CD4-positive, CD25-positive, alpha-beta regulatory T cell (primary cell): ENCODE measurements around the gene PKN1. TPM values are rescaled to one million over a fixed set of nuclear protein-coding genes. Genes with fewer than 3 reads are reported as not detected.

Experiments
- ATAC-seq, 2 donors: fragments of 150-1000 bp; cut with Tn5 transposase; one replicate each; pipeline ENCODE4 v1.10.0; 2021; ENCODE audit warnings: low read depth in 2 of 2, moderate number of reproducible peaks in 2 of 2, moderate library complexity in 1 of 2
- DNase-seq, 3 donors: peaks; one replicate each; pipeline versions ENCODE4 v3.0.0 to v3.0.0-alpha.2; 2012 to 2022; ENCODE audit warnings: mixed read lengths in 1 of 3
- H3K27ac ChIP-seq: one replicate; pipeline ENCODE4 v1.7.0; 2013; ENCODE audit warnings: mild to moderate bottlenecking, low read length; ENCODE audit not compliant: insufficient read depth, poor library complexity, severe bottlenecking
- H3K27me3 ChIP-seq: one replicate; pipeline ENCODE4 v1.7.0; 2013; ENCODE audit warnings: low read length; ENCODE audit not compliant: control insufficient read depth, insufficient read depth
- H3K36me3 ChIP-seq: one replicate; pipeline ENCODE4 v1.7.0; 2013; ENCODE audit warnings: mild to moderate bottlenecking, low read length, moderate library complexity; ENCODE audit not compliant: control insufficient read depth, insufficient read depth
- H3K4me1 ChIP-seq: 2 replicates; pipeline ENCODE4 v1.7.0; 2013; ENCODE audit warnings: mild to moderate bottlenecking, low read length; ENCODE audit not compliant: insufficient read depth, control insufficient read depth, poor library complexity, severe bottlenecking
- H3K4me3 ChIP-seq: one replicate; pipeline ENCODE4 v1.7.0; 2013; ENCODE audit warnings: low read depth, mild to moderate bottlenecking, low read length, moderate library complexity
- H3K9me3 ChIP-seq, 2 experiments: 1 replicate in 1 of 2; 2 replicates in 1 of 2; pipeline ENCODE4 v1.7.0; 2013; ENCODE audit warnings: low read length in 2 of 2, mild to moderate bottlenecking in 1 of 2, moderate library complexity in 1 of 2; ENCODE audit not compliant: control insufficient read depth in 2 of 2
- H3K27ac Mint-ChIP-seq, 3 donors: one replicate each; pipeline ENCODE4 v1.8.0; 2020 to 2022; ENCODE audit warnings: mild to moderate bottlenecking in 3 of 3, mixed read lengths in 3 of 3, moderate library complexity in 2 of 3
- H3K27me3 Mint-ChIP-seq: one replicate; pipeline ENCODE4 v1.8.0; 2022; ENCODE audit warnings: mild to moderate bottlenecking, mixed read lengths
- H3K36me3 Mint-ChIP-seq: one replicate; pipeline ENCODE4 v1.8.0; 2020; ENCODE audit warnings: mixed read lengths
- H3K4me1 Mint-ChIP-seq, 4 donors: one replicate each; pipeline ENCODE4 v1.8.0; 2020 to 2022; ENCODE audit warnings: mixed read lengths in 4 of 4, mild to moderate bottlenecking in 1 of 4
- H3K4me3 Mint-ChIP-seq, 4 donors: one replicate each; pipeline ENCODE4 v1.8.0; 2020 to 2022; ENCODE audit warnings: mild to moderate bottlenecking in 4 of 4, mixed read lengths in 4 of 4, moderate library complexity in 3 of 4
- H3K9me3 Mint-ChIP-seq, 7 donors: one replicate each; pipeline ENCODE4 v1.8.0; 2020 to 2022; ENCODE audit warnings: mixed read lengths in 7 of 7, mild to moderate bottlenecking in 3 of 7, moderate library complexity in 2 of 7
- polyA plus RNA-seq, 4 donors: library from polyadenylated mRNA; unstranded; fragments of 300-500 nt; fragmentation: Illumina TruSeq; gene quantifications; one replicate each; pipeline ENCODE4 v1.2.3, GENCODE V29; 2021
- total RNA-seq: library from RNA; stranded (reverse); gene quantifications from one replicate; pipeline ENCODE4 v1.2.3, GENCODE V29; 2022

Gene PKN1
- total and polyA plus RNA-seq, 5 donors from 2014 or later = 43.2 to 151 (median 57.7) TPM

DNA sequence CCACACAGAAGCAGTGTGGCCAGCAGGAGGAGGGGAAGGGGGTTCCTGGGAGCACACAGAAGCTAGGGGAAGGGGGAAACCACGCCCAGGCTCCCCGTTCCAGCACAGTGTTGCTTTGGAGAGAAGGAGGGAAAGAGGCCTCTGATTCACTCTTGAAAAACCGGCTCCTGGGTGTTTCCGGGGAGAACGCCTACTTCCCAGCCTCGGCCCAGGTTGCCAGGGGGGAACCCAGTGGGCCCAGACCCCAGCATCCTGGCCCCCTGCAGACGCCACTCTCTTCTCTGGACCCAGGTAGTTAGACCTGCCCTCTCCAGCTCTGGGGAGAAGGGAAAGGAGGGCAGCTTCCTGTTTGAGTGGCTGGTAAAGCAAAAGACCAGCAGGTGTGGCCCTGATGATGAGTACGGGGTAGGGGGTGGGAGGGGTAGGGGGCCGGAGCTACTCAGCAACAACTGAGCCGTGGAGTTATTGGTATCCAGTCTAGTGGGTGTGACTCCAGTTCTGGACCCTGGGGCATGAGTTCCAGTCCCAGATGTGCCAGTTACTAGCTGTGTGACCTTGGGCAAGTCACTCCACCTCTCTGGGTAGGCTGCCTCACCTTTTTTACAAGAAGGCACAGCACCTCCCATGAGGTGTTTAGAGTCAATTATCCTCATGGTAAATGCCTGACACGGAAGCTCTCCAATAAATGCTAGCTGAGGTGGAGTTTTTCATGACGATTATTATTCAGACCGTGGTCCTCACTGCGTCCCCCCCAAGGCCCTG is 62.0 kb downstream of the PKN1 start:
- H3K27me3 Mint-ChIP-seq = no peaks in the 10 kb centered on the region
- Histone ChIP-seq H3K9me3 (no peaks in the 10 kb centered on the region), H3K36me3 (peaks cover 7% of the 10 kb centered on the region), H3K4me1 (peaks cover 23% of the 10 kb centered on the region), H3K27me3 (no peaks in the 10 kb centered on the region), H3K4me3 (peak overlapping the region; percentile 79), H3K27ac (peak overlapping the region; percentile 72)
- H3K4me1 Mint-ChIP-seq = peaks cover 4 to 38% (median 14%) of the 10 kb centered on the region in 4 donors
- H3K4me3 Mint-ChIP-seq = peak overlapping the region; percentile 89 to 95 (median 90)
- ATAC-seq (peak in 1 of 2 donors; percentile 11), DNase-seq (peak in 1 of 3 donors; percentile 48)
- H3K27ac Mint-ChIP-seq = peak overlapping the region; percentile 81 to 91 (median 86)
- H3K9me3 Mint-ChIP-seq = no peaks in the 10 kb centered on the region
- peaks cover 10% of the 10 kb centered on the region for H3K36me3 Mint-ChIP-seq

DNA sequence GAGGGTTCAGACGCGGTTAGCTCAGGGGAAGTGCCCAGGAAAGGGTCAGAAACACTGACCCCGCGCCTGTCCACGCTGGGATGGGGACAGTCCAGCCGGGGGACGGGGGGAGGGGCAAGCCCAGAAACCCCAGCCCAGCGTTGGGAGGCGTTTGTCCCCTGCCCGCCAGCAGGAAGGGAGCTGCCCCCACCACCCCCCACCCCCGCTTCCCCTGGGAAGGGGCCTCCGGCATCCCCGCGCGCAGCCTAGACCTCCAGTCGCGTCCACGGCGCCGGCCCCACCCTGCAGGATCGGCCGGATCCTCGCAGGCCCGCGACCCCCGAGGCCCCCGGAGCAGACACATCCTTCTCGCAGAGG is 62.5 kb downstream of the PKN1 start:
- Mint-ChIP-seq H3K27me3 (no peaks in the 10 kb centered on the region), H3K27ac (peak overlapping the region; percentile 81 to 91 (median 86)), H3K4me3 (peak overlapping the region; percentile 89 to 95 (median 90)), H3K9me3 (no peaks in the 10 kb centered on the region), H3K36me3 (peaks cover 10% of the 10 kb centered on the region), H3K4me1 (peaks cover 4 to 38% (median 14%) of the 10 kb centered on the region in 4 donors)
- ATAC-seq (no peak), DNase-seq (no peak)
- Histone ChIP-seq H3K27me3 (no peaks in the 10 kb centered on the region), H3K36me3 (peaks cover 7% of the 10 kb centered on the region), H3K4me1 (peaks cover 23% of the 10 kb centered on the region), H3K4me3 (peak overlapping the region; percentile 79), H3K9me3 (no peaks in the 10 kb centered on the region), H3K27ac (peak overlapping the region; percentile 72)

GRCh38 chr19:14496029-14496833 is 63.1 kb downstream of the PKN1 start, which contains the start of gene GIPC1:
Gene GIPC1, minus strand, starts transcription at chr19:14496127. Its CDS starts 13,151 bp downstream, at chr19:14482976.
- peak within 1 kb of the TSS; percentile 79 for H3K4me3 ChIP-seq
- H3K4me1 ChIP-seq = peaks cover 23% of the 10 kb centered on the region
- Mint-ChIP-seq H3K4me3 (peak within 1 kb of the TSS; percentile 89 to 95 (median 90)), H3K36me3 (peaks cover 10% of the 10 kb centered on the region), H3K27ac (peak within 1 kb of the TSS; percentile 81 to 91 (median 86)), H3K4me1 (peaks cover 4 to 38% (median 14%) of the 10 kb centered on the region in 4 donors), H3K27me3 (no peaks in the 10 kb centered on the region), H3K9me3 (no peaks in the 10 kb centered on the region)
- ATAC-seq (peak; percentile 84), DNase-seq (peak; percentile 79 to 86 (median 84))
- peaks cover 4% of the 10 kb centered on the region for H3K36me3 ChIP-seq
- H3K27me3 ChIP-seq = no peaks in the 10 kb centered on the region
- peak within 1 kb of the TSS; percentile 72 for H3K27ac ChIP-seq
- no peaks in the 10 kb centered on the region for H3K9me3 ChIP-seq

DNA sequence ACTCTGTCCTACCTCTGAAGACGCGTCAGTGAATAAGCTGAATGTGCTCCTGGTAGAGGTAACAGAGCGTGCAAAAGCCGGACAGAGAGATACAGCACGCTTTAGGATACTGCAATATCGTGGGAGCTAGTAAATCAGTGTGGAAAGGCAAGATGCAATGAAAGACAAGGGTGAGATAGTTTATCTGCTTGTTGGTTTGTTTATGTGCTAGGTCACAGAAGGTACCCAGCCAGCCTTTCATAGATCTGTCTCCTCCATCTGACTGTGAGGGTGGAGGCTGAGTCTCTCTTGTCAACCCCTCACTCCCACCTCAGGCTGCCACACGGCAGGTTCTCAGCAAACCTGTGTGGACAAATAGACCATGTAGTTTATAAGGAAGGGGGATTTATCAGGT is 63.7 kb downstream of the PKN1 start:
- no peaks in the 10 kb centered on the region for H3K27me3 ChIP-seq
- no peak overlapping the region for H3K4me3 ChIP-seq
- Mint-ChIP-seq H3K4me1 (peaks cover 4 to 38% (median 14%) of the 10 kb centered on the region in 4 donors), H3K9me3 (no peaks in the 10 kb centered on the region), H3K27me3 (no peaks in the 10 kb centered on the region), H3K4me3 (peak overlapping the region; percentile 80 to 90 (median 84)), H3K27ac (peak overlapping the region; percentile 73 to 86 (median 83)), H3K36me3 (peaks cover 6% of the 10 kb centered on the region)
- ATAC-seq (no peak), DNase-seq (no peak)
- H3K9me3 ChIP-seq = no peaks in the 10 kb centered on the region
- H3K4me1 ChIP-seq = peaks cover 23% of the 10 kb centered on the region
- H3K27ac ChIP-seq = no peak overlapping the region
- no peaks in the 10 kb centered on the region for H3K36me3 ChIP-seq

DNA sequence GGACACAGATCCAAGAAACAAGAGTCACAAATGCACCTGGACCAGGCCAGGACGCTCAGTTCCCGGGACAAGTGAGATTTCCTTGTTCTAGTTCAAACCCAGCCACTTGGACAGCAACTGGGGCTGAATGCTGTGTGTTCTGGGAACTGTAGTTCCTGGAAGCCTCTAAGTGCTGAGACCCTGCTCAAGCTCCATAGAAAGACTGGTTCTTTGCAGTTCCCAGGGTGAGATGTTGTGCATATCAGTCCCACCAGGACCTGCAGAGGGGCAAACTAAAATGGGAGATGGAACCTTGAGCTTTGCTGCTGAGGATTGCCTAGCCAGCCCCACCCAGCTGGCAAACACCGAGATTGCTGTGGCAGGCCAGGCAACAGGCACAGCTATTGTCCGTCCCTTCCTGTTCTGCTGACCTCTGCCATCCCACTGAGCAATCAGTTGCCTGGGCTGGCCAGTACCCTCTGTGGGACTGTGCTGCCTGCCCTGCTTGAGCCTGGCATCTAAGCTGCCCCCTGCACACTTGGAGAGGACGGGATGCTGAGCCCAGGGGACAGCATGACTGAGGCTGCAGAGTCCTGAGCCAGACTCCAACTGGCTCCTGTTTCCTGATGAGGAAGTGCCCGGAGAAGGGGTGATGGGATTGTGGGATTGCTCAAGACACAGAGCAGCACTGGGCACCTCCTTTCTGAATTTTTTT is 64.3 kb downstream of the PKN1 start:
- DNase-seq (no peak), ATAC-seq (no peak)
- Histone ChIP-seq H3K4me3 (no peak overlapping the region), H3K9me3 (no peaks in the 10 kb centered on the region), H3K27ac (no peak overlapping the region), H3K36me3 (no peaks in the 10 kb centered on the region), H3K4me1 (peaks cover 23% of the 10 kb centered on the region), H3K27me3 (no peaks in the 10 kb centered on the region)
- H3K4me3 Mint-ChIP-seq = peak overlapping the region; percentile 80 to 90 (median 84)
- H3K9me3 Mint-ChIP-seq = no peaks in the 10 kb centered on the region
- peaks cover 4 to 37% (median 14%) of the 10 kb centered on the region in 4 donors for H3K4me1 Mint-ChIP-seq
- H3K27ac Mint-ChIP-seq = peak overlapping the region in 2 of 3 donors; percentile 73 to 83
- no peaks in the 10 kb centered on the region for H3K27me3 Mint-ChIP-seq
- H3K36me3 Mint-ChIP-seq = peaks cover 4% of the 10 kb centered on the region

DNA sequence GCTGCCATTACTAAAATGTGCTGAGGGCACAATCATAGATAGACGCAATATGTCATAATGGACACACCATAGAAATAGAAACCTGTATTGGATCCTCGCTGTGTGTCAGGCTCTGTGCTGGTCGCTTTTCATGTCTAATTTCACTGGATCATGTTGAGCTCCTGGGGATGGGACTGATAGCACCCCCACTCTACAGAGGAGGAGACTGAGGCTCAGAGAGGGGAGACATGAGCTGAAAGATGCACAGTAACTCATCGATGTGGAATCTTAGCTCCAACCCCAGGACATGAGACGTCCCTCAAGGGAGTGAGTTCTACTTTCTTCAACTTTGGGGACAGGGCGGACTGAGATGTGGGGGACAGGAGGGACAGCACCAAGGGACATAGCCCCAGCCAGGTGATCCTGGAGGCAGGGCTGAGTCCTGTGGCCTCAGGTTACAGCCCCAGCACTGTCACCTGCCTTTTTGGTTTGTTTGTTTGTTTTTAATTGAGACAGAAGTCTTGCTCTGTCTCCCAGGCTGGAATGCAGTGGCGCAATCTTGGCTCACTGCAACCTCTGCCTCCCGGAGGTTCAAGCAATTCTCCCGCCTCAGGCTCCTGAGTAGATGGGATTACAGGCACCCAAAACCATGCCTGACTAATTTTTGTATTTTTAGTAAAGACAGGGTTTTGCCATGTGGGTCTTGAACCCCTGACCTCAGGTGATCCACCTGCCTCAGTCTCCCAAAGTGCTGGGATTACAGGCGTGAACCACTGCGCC is 69.4 kb downstream of the PKN1 start:
- Histone ChIP-seq H3K36me3 (no peaks in the 10 kb centered on the region), H3K4me3 (no peak overlapping the region), H3K9me3 (no peaks in the 10 kb centered on the region), H3K27ac (no peak overlapping the region), H3K27me3 (no peaks in the 10 kb centered on the region), H3K4me1 (peaks cover 29% of the 10 kb centered on the region)
- H3K4me3 Mint-ChIP-seq = peak overlapping the region in 1 of 4 donors; percentile 21
- H3K4me1 Mint-ChIP-seq = peaks cover 6 to 47% (median 28%) of the 10 kb centered on the region in 4 donors
- H3K27me3 Mint-ChIP-seq = peaks cover 4% of the 10 kb centered on the region
- peak overlapping the region in 2 of 3 donors; percentile 42 to 60 for H3K27ac Mint-ChIP-seq
- H3K9me3 Mint-ChIP-seq = no peaks in the 10 kb centered on the region
- ATAC-seq = no peak
- DNase-seq = no peak
- H3K36me3 Mint-ChIP-seq = no peaks in the 10 kb centered on the region

GRCh38 chr19:14503285-14503684 is 70.2 kb downstream of the PKN1 start:
- peaks cover 4% of the 10 kb centered on the region for H3K27me3 Mint-ChIP-seq
- Histone ChIP-seq H3K4me1 (peaks cover 35% of the 10 kb centered on the region), H3K27ac (no peak overlapping the region), H3K4me3 (no peak overlapping the region), H3K9me3 (no peaks in the 10 kb centered on the region), H3K36me3 (no peaks in the 10 kb centered on the region), H3K27me3 (no peaks in the 10 kb centered on the region)
- no peaks in the 10 kb centered on the region for H3K36me3 Mint-ChIP-seq
- no peaks in the 10 kb centered on the region for H3K9me3 Mint-ChIP-seq
- DNase-seq (no peak), ATAC-seq (no peak)
- H3K4me1 Mint-ChIP-seq = peaks cover 9 to 53% (median 34%) of the 10 kb centered on the region in 4 donors
- H3K27ac Mint-ChIP-seq = no peak overlapping the region
- no peak overlapping the region for H3K4me3 Mint-ChIP-seq
